IPS-15b (cell line): Measurements from ENCODE around the gene GLYATL3.
"Not testable (repeated sequence)": the region's sequence is repeated elsewhere in the genome, so short reads cannot be mapped to it uniquely, and the experiment has no call there.

Experiments
- H3K27me3 ChIP-seq: one replicate; pipeline ENCODE4 v1.6.1; 2013; ENCODE audit warnings: low read length; ENCODE audit not compliant: control insufficient read depth, insufficient read depth
- H3K36me3 ChIP-seq: one replicate; pipeline ENCODE4 v1.6.1; 2013; ENCODE audit warnings: low read length; ENCODE audit not compliant: control insufficient read depth, insufficient read depth
- H3K4me1 ChIP-seq: one replicate; pipeline ENCODE4 v1.6.1; 2013; ENCODE audit warnings: mild to moderate bottlenecking, low read length; ENCODE audit not compliant: control insufficient read depth, insufficient read depth
- H3K4me3 ChIP-seq: one replicate; pipeline ENCODE4 v1.5.1; 2013; ENCODE audit warnings: low read depth, low read length
- H3K9ac ChIP-seq: one replicate; pipeline ENCODE4 v1.6.1; 2013; ENCODE audit warnings: low read depth, mild to moderate bottlenecking, low read length
- H3K9me3 ChIP-seq: one replicate; pipeline ENCODE4 v1.6.1; 2013; ENCODE audit warnings: mild to moderate bottlenecking, low read length; ENCODE audit not compliant: control insufficient read depth, insufficient read depth

Gene GLYATL3

GRCh38 chr6:49479308-49479970 is 20.3 kb upstream of the GLYATL3 start:
- Histone ChIP-seq H3K4me3 (no peak overlapping the region), H3K9ac (no peak overlapping the region), H3K36me3 (peaks cover 2% of the 10 kb centered on the region)

GRCh38 chr6:49481846-49482245 is 17.9 kb upstream of the GLYATL3 start:
- not testable (repeated sequence) for H3K4me3 ChIP-seq, H3K4me1 ChIP-seq, H3K36me3 ChIP-seq, H3K9me3 ChIP-seq, H3K27me3 ChIP-seq, H3K9ac ChIP-seq

More at GRCh38 chr6:49479308-49479970, 20.3 kb upstream of the GLYATL3 start:
- Histone ChIP-seq H3K27me3 (no peaks in the 10 kb centered on the region), H3K9me3 (no peaks in the 10 kb centered on the region), H3K4me1 (no peaks in the 10 kb centered on the region)

- H3K27me3 ChIP-seq, H3K9ac ChIP-seq, H3K36me3 ChIP-seq, H3K9me3 ChIP-seq, H3K4me1 ChIP-seq, H3K4me3 ChIP-seq: not testable (repeated sequence)
These were observed 16.3 kb upstream of the GLYATL3 start for GRCh38 chr6:49483380-49483779.

- Histone ChIP-seq H3K36me3 (peaks cover 3% of the 10 kb centered on the region), H3K4me3 (no peak overlapping the region), H3K27me3 (no peaks in the 10 kb centered on the region), H3K9ac (no peak overlapping the region), H3K4me1 (no peaks in the 10 kb centered on the region), H3K9me3 (no peaks in the 10 kb centered on the region)
These were observed 9.1 kb upstream of the GLYATL3 start for GRCh38 chr6:49490633-49491032.

- Histone ChIP-seq H3K36me3 (peaks cover 3% of the 10 kb centered on the region), H3K9ac (no peak overlapping the region), H3K4me3 (no peak overlapping the region), H3K27me3 (no peaks in the 10 kb centered on the region), H3K9me3 (no peaks in the 10 kb centered on the region), H3K4me1 (no peaks in the 10 kb centered on the region)
These were observed 2.4 kb upstream of the GLYATL3 start for GRCh38 chr6:49497304-49497703.

- Histone ChIP-seq H3K36me3 (no peaks in the 10 kb centered on the region), H3K9me3 (no peaks in the 10 kb centered on the region), H3K27me3 (no peaks in the 10 kb centered on the region), H3K4me3 (no peak overlapping the region), H3K4me1 (no peaks in the 10 kb centered on the region), H3K9ac (no peak overlapping the region)
These were observed 597 bp upstream of the GLYATL3 start for GRCh38 chr6:49499126-49499525.

GRCh38 chr6:49504666-49505065 is 4.9 kb downstream of the GLYATL3 start:
- Histone ChIP-seq H3K4me1 (no peaks in the 10 kb centered on the region), H3K36me3 (no peaks in the 10 kb centered on the region), H3K9ac (no peak overlapping the region), H3K9me3 (no peaks in the 10 kb centered on the region), H3K4me3 (no peak overlapping the region), H3K27me3 (no peaks in the 10 kb centered on the region)

GRCh38 chr6:49506569-49507111 is 6.9 kb downstream of the GLYATL3 start:
- Histone ChIP-seq H3K36me3 (no peaks in the 10 kb centered on the region), H3K4me1 (no peaks in the 10 kb centered on the region), H3K27me3 (no peaks in the 10 kb centered on the region), H3K4me3 (no peak overlapping the region), H3K9me3 (no peaks in the 10 kb centered on the region), H3K9ac (no peak overlapping the region)

- Histone ChIP-seq H3K4me3 (no peak overlapping the region), H3K4me1 (no peaks in the 10 kb centered on the region), H3K36me3 (no peaks in the 10 kb centered on the region), H3K9ac (no peak overlapping the region), H3K9me3 (no peaks in the 10 kb centered on the region), H3K27me3 (no peaks in the 10 kb centered on the region)
These were observed 9.6 kb downstream of the GLYATL3 start for GRCh38 chr6:49509342-49509741.

GRCh38 chr6:49513153-49513989 is 13.6 kb downstream of the GLYATL3 start:
- no peak overlapping the region for H3K9ac ChIP-seq
- no peaks in the 10 kb centered on the region for H3K27me3 ChIP-seq
- no peaks in the 10 kb centered on the region for H3K36me3 ChIP-seq
- no peaks in the 10 kb centered on the region for H3K9me3 ChIP-seq
- H3K4me3 ChIP-seq = no peak overlapping the region
- no peaks in the 10 kb centered on the region for H3K4me1 ChIP-seq

- Histone ChIP-seq H3K27me3 (no peaks in the 10 kb centered on the region), H3K9me3 (no peaks in the 10 kb centered on the region), H3K36me3 (no peaks in the 10 kb centered on the region), H3K4me3 (no peak overlapping the region), H3K4me1 (no peaks in the 10 kb centered on the region), H3K9ac (no peak overlapping the region)
These were observed 15.1 kb downstream of the GLYATL3 start for GRCh38 chr6:49514571-49515484.
